ENCODE results near the gene CLEC20A.

DNA sequence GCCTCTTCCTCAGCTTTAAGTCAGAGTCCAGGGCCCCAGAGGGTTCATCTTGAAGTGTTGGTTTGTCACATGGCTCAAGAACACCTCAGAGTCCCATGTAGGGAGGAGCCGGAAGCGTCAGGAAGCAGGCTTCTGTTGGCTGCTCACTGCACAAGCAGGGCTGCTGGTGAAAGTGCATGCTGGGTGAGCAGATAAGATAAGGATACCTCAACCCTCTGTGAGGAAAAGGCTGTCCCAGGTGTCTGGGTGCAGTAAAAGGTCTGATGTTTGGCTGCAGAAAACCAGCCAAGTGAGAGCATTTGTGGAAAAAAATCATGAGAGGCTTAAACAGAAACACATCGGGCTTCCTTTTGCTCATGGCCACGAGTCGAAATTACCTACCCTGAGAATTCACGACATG is 9.9 kb upstream of the CLEC20A start:
- TF ChIP-seq JUND (IDR thresholded peaks at IDR 0.05; ENCODE audit: low read length) (no peak), CTCF (IDR thresholded peaks at IDR 0.05; ENCODE audit: control extremely low read depth in 1 of 3, insufficient read depth in 1 of 3, low read depth in 1 of 3, low read length in 3 of 3) (no peak), CREB1 (IDR thresholded peaks at IDR 0.05) (no peak), GABPA (IDR thresholded peaks at IDR 0.05; ENCODE audit: borderline replicate concordance, insufficient read depth, low read length) (no peak), POLR2A (IDR thresholded peaks at IDR 0.05; ENCODE audit: control extremely low read depth in 1 of 2, low read depth in 2 of 2, low read length in 2 of 2) (no peak)

All from H1 (cell line).